Activated naive CD4-positive, alpha-beta T cell (primary cell): ENCODE measurements around the gene PRICKLE1.

ENCODE experiments used
- DNase-seq, 4 experiments: peaks; one replicate each; lab custom pipeline; 2025; lab: John Stamatoyannopoulos, UW

PRICKLE1 gene

DNA sequence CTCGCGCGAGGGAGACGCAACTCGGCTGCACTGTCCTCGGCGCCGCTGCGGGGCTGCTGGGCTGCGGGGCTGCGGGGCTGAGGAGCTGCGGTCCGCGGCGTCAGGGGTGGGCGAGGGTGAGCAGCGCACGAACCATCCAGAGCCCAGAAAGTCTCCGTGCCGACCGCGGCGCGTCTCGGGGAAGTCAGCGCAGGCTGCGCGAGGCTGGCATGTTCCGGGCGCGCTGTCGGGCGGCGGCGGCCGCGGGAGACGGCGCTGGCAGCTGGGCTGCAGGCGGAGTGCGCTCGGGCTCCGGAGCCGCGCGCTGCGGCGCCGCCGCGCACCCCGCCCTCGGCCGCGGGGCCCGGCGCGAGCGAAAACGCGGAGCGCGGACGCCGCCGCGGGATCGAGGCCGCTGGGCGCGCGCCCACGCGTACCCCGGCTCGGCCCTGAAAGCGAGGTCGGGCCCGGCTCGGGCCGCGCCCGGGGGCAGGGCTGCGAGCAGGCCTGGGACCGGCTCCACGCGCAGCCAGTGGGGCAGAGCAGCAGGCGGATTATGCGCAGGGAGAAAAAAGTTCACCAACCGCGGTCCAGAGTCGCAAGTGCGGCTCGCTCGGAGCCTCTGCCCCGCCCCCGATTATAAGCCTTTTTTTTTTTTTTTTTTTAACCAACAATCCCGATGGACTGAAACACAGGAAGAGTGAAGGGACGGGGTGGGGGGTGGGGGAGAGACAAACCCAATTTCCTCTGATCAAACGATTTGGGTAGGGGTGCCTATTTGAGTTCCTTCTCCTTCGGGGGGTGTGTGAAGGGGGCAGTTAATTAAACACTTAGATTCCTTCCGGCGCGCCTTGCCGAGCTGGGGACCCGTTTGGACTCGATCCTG is at the start of gene PRICKLE1:
PRICKLE1 (minus strand) TSS at position 282 of the 865 bp plus-strand sequence. CDS start 117,230 bp downstream, outside the sequence.
- DNase-seq: no peak

DNA sequence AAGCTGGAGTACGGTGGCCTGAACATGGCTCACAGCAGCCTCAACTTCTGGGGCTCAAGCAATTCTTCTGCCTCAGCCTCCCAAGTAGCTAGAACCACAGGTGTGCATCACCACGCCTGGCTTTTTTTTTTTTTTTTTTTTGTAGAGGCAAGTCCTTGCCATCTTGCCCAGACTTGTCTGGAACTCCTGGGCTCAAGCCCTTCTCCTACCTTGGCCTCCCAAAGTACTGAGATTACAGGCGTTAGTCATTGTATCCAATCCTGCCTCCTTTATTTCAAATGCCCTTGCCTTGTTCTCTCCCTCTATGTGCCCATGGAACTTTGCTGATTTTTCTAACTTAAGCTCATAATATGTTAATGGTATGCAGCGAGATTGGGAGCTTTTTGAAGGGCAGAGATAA is 49.2 kb upstream of the PRICKLE1 start:
- no peak for DNase-seq

DNA sequence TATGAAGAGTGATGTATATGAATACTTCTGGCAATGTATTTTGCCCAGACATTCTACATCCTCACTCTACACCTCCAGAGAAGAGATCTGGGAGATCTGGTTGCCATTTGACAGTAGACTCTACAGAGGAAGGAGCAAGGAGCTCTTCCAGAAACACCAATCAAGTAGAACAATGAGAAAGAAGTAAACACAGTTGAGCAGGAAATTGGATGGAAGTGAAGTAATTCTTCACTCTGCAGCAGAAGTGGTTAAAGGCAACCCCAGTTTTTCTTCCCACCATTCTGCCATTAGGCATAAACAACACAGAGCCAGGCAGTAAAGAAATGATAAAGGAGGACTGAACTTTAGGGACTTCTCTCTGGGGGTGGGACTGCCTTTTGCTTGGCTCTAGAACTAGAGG is 48.5 kb upstream of the PRICKLE1 start:
- DNase-seq: no peak

DNA sequence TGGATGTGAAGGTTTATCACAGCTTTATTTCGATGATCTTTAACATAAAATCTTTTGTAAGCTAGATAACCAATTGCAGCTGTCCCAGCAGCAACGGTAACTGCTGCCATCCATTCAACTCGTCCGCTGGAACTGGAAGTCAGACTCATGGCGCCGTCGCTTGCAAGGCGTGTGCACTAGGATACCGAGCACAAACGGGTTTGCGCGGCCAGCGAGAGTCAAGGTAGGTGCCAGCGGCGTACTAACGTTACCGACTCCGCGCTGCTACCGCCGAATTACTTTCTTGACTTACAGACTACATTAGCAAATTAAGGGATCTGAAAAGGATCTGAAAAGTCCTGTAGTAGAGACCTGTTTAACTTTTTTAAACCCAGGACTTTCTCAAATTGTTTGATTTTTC is 47.4 kb upstream of the PRICKLE1 start:
- DNase-seq: no peak

DNA sequence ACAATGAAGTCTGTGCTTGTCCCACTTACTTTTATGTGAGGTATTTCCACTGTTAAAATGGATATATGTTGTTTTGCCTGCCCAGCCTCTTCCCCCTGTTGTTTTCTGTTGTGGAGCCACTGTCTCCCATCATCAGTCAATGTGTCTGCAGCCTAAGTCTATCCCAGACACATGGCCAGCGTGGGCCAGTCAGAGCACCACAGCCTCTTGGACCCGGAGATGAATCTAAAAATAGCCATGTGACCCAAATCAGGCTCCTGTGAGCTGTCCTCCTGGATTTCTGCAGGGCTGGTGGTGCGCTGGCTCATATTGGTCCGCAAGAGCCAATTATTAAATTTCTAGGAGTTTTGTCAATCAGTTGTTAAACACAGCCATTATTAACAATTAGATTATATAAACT is 44.0 kb upstream of the PRICKLE1 start:
- no peak for DNase-seq

DNA sequence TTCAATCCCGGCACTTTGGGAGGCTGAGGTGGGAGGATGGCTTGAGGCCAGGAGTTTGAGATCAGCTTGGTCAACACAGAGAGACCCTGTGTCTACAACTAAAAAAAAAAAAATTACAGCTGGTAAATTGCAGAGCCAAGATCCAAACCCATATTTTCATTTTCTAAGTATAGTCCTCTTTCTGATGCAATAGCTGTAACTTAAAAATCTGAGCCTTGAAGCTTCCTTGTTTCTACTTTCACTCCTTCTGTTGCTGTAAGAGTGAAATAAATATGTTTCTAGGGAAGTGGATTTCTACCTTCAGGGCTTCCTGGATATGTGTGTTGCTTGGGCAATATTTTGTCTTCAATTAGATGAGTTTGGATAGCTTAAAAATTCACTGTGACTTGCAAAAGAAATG is 42.0 kb upstream of the PRICKLE1 start:
- DNase-seq: no peak

DNA sequence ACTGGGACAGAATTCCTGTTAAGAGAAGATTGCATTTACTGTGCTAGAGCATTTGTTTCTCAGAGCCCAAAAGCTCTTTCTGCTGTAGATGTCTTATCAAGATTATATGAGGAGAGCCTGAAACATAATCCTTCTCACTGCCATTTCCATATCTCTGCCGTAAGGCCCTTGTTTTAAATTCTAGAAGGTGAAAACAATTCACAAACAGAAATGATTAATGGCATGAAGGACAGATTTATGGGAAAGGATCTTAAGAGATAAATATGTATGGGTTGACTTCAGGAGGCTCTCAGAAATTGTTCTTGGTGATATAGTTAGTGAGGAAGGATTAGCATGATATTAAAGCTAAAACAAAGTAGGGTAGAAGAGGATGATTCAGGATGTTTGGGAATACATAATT is 40.8 kb upstream of the PRICKLE1 start:
- no peak for DNase-seq

DNA sequence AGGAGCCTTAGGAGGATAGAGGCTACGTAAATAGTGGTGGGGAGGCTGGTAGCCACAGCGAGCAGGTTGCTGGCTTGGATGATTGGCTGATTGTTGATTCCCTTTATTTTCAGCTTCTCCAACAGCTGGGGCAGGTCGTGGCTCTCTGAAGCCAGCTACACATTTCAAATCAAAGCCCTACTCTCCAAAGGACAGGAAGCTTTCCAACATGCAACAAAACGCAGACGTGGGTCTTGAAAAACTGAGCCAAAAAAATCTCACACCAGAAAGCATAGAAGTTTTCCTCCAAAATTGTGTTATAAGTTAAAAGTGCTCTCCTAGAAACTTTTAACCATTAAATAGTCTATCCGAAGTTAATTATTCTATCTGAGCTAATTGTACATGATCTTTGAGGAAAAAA is 37.6 kb upstream of the PRICKLE1 start:
- no peak for DNase-seq

DNA sequence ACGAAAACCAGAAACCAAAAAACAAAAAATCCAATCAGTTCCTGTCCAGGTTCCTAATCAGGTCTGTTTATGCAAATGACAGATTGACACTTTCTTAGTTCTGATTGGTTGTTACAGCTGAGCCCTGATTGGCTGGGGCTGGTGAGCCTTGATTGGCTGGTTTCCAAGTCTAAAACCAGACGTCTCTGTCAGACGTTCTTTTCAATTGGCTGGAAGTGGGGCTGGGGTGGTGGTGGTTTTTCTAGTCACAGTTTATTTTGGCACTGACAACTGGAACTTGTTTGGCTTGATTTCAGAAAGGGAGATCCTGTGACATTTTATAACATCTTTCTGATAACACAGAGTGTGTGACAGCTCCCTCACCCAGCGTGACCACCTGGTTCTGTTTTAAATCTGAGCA is 36.1 kb upstream of the PRICKLE1 start:
- no peak for DNase-seq

DNA sequence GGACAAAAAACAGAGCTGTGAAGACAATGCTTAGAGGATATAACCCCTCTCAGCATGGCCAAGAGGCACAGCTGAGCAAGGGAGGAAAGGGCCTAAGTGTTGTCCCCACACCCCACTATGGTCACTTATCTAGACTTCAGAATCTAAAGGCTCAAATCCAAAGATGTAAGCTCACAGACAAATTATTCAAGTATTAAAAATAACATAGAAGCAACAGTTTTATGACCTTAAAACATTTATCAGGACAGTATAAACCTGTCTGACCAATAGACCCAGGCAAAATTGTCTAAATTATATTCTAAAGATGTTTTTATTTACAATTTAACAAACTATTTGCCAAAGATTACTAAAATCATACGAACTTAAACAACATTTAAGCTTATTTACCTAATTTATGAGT is 28.1 kb upstream of the PRICKLE1 start:
- DNase-seq: no peak

DNA sequence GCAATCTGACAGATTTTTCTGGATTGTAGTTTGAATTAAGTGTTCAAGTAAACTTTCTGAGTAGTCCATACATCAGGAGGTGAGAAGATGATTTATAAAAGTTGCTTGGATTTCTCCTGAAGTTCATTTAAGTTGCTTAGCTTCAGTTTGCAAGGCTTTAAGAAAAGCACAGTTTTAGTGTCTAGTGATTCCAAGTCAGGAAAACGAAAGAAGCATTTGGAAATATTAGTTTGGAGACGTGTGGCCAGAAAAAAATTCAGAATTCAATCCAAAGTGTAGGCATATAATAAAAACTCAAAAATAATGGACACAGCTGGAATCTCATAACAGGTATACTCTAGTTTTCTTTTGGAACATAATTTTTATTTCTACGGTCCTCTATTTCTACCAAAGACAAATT is 25.5 kb upstream of the PRICKLE1 start:
- no peak for DNase-seq

DNA sequence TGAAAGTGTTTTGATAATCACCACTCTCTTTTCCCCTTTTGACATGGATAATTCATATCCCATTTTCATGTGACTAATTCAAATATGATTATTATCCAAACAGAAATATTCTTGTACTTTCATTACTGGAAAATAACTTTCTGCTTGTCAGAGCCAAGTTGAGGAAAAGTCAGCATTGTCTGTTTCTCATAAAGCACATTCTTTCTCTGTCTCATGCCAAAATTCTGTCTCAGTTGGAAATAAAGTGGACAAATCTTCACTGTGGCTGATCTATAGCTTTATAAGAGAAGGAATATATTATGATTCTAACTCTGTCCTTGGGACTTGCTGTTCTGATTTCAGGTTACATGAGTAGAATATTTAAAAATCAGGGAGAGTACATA is 22.7 kb upstream of the PRICKLE1 start:
- DNase-seq: no peak

DNA sequence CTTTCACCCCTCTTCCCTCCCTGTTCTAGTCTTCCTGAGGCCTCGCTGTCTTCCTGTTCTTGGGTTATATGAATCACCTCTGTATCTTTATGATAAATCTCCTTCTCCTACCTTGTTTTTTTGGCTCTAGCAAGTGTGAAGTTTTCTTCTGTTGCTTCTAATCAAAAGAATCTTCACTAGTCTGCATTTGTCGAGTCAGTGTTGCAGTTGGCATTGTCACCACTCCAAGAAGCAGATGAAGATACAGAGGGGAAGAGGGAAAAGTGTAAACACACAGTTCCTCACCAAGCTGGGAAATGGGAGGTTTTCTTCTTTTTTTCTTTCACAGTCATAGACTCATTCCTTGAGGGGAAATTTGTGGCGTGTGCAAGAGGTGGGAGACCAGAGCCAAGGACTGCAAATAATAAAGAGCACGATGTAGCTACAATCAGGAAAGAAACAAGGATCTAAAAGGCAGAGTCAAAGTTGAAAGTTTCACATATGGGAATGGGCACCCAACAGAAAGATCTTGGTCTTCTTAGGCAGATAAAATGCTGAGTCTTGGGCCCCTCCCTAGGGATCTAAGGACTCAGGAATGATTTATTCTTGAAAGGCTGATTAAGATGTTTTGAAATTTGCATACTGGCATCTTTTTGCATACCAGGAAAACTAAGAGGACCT is 22.2 kb upstream of the PRICKLE1 start:
- DNase-seq: no peak

DNA sequence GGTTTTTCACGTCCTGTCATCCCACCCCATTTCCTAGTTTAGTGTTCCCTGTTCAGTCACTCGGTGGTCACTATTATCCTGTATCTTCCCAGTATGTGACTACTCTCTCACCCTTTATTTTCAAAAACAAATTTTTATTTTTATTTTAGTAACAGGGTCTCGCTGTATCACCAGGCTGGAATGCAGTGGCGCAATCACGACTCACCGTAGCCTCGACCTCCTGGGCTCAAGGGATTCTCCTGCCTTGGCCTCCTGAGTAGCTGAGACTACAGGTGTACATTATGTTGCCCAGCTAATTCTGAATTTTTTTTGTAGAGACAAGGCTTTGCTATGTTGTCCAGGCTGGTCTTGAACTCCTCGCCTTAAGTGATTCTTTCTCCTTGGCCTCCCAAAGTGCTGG is 20.1 kb upstream of the PRICKLE1 start:
- no peak for DNase-seq

DNA sequence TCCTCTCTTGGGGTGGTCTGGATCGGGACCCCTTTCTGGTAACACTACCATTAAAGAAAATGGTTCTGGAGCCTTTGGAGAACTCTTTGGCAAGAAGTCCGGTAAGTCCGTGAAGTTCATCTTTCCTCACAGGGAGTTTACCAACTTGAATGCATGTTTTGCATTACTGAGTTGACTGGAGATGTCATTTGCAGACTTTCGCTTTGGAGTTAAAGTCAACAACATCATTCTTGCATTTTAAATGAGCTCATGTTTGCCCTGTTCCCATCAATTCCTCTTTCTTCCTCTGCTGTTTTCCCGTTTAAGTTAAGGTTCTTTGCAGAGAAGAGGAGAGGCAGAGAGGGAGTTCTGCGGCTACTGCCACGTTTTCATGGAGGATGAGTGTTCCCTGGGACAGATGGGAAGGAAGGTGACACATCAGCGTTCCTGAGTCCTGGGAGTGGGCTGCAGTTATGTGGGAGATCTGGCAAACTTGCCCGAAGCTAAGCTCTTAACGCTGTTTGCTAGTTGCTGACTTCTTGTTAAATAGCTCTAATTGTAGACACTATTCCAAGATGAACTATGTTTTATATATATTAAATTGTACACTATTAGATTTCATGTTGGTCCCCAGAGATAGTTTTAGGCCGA is 18.8 kb upstream of the PRICKLE1 start:
- no peak for DNase-seq

DNA sequence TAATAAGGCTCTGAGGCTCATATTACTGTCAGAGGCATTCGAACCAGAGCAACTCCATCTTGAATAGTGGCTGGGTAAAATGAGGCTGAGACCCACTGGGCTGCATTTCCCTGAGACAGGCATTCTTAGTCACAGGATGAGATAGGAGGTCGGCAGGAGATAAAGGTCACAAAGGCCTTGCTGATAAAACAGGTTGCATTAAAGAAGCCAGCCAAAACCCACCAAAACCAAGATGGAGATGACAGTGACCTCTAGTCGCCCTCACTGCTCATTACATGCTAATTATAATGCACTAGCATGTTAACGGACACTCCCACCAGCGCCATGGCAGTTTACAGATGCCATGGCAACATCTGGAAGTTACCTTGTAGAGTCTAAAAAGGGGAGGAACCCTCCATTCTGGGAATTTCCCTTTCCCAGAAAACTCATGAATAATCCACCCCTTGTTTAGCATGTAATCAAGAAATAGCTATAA is 18.1 kb upstream of the PRICKLE1 start:
- DNase-seq: no peak

DNA sequence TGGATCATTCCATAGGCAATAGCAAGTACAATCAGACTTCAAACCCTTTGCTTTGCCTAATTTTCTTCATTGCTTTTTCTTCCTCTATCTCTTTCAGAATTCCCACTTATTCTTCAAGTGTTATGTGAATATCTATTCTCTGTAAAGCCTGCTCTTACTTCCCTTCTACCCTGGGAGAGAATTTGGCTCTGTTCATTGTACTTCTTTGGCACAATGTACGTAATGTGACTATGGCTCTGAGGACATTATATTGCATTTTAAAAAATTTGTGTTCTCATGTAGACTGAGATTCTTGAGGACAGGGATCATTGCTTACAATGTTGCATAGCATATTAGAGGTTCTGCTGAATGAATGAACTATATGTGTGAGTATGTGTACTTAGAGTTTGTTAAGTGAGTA is 16.9 kb upstream of the PRICKLE1 start:
- no peak for DNase-seq

DNA sequence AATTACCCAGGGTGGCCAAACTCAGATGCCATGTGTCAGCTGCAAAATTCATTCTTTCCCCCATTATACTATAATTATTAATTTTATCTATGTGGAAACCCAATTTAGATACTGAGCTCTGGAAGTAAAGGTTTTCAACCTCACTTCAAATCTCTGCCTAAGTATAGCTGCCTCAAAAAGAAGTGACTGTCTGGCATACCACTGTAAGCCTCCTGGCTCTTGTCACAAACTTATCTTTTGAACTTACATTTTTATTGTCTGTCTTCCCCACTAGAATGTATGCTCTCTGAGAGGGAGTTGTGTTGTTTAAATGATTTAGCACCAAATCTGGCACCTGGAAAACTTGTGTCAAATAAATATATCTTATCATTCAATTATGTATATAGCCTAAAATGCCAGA is 16.1 kb upstream of the PRICKLE1 start:
- DNase-seq: no peak

DNA sequence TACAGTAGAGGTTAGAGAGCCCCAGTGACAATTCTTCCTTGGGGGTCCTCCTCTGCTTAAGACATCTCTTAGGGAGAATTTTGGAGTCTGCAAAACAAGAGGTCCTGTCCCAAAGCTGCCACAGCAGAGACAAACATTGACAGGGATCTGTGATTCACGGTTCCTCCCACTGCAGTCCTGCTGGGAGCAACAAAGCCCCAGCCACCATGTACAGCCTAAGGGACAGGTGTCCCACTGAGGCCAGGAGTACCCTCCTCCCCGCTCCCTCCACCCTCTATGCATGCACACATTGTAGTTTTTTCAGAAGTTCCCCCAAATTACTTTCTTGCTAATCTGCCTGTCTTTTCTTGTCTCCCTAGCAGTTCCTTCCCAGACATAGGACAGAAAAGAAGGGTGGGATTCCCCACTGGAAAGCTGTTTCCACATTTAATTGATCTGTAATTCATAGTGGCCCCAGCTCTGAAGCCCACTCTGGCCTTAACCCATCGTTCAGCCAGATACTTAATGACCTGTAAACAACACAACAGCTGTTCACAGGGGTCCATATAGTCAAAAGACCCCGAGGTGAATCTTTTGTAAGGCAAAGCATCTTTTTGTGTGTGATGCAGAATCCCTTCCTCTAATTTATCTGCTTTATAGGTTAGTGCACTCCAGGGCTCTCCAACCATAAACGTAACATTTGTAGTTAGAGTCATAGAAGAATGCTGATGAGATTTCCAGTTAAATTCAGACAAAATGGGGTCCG is 13.9 kb upstream of the PRICKLE1 start:
- DNase-seq: no peak

DNA sequence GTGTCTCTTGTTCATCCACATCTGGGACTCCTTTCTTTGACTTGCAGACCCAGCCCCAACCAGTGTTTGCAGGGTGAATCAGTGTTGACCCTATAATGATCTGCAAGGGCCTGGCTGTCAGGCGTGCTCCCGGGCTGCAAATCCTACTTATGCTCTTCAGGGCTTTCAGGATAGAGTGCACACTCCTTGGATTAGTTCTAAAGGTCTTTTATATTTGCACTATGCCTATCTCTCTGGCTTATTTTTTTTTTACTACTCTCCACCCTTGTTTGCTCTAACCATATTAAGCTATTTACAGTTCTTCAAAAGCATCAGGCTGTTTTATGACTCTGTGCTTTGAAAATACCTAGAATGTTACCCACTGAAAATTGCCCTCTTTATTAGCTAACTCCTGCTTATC is 4.3 kb upstream of the PRICKLE1 start:
- DNase-seq: no peak

DNA sequence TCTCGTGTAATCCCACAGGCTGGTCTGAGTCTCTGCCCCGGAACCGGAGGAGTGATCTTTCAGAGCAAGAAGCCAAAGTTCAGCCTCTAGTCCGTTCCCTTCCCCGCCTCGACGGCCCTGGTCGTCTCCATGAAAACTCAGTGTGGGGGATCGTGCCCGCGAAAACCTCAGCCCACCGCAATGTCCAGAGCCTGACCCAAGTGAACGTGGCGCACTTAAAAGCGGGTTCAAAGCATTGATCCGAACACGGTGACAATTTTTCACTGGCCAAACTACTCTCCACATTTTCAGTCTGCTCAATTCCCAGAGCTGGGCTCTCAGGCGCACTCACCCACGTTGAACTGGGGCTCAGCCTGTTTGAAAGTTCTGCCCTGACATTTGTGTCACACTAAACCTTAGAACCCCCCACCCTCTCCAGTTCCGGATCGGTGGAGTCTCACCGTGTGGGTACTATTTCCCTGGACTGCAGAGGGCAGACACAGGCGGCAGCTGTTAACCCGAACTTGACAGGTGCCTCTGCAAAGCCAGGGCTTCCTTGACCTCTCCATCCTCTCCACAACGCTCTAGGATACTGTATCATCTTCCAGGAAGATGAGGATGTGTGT is 886 bp upstream of the PRICKLE1 start:
- DNase-seq: no peak
